Globus pallidus (tissue), 1 donor: Measurements from ENCODE around the gene GATD1.

ENCODE experiments used
- DNase-seq: peaks from one replicate; pipeline ENCODE4 v3.0.0-alpha.2; 2015; ENCODE audit warnings: low spot score

GATD1 gene

GRCh38 chr11:795634-796564 lies 18.6 kb upstream of the GATD1 start:
- DNase-seq, result no peak

GRCh38 chr11:794766-795633 lies 17.7 kb upstream of the GATD1 start:
- DNase-seq, result no peak

- no peak for DNase-seq
These were observed 16.9 kb upstream of the GATD1 start for GRCh38 chr11:794013-794765.

- DNase-seq, result no peak
These were observed 16.3 kb upstream of the GATD1 start for GRCh38 chr11:793556-793955.

GRCh38 chr11:792873-793272 lies 15.6 kb upstream of the GATD1 start:
- no peak for DNase-seq

- no peak for DNase-seq
These were observed 15.2 kb upstream of the GATD1 start for GRCh38 chr11:792535-792821.

- DNase-seq, result no peak
These were observed 14.6 kb upstream of the GATD1 start for GRCh38 chr11:791658-792534.

GRCh38 chr11:790721-791564 lies 13.7 kb upstream of the GATD1 start:
- no peak for DNase-seq

- peak; percentile 70 for DNase-seq
These were observed 12.7 kb upstream of the GATD1 start, which contains the start of gene CEND1 for GRCh38 chr11:789943-790342. TSS of gene CEND1 (minus strand) at chr11:790090. CDS start at chr11:788576, 1,514 bp downstream.

GRCh38 chr11:788953-789940 lies 12.0 kb upstream of the GATD1 start:
- DNase-seq, result no peak

GRCh38 chr11:788009-788640 lies 10.8 kb upstream of the GATD1 start:
- DNase-seq, result no peak

GRCh38 chr11:787084-787675 lies 9.9 kb upstream of the GATD1 start:
- no peak for DNase-seq

- DNase-seq, result no peak
These were observed 9.2 kb upstream of the GATD1 start for GRCh38 chr11:786235-787083.

- DNase-seq, result peak; percentile 73
These were observed 6.3 kb upstream of the GATD1 start for GRCh38 chr11:783581-784015.

GRCh38 chr11:782264-783174 lies 5.2 kb upstream of the GATD1 start:
- DNase-seq, result no peak

GRCh38 chr11:779955-780532 lies 2.8 kb upstream of the GATD1 start:
- no peak for DNase-seq
